Fibroblast of mammary gland (primary cell): ENCODE measurements around the gene CAPSL.

ENCODE experiments used
- DNase-seq: peaks from one replicate; pipeline ENCODE4 v3.0.0-alpha.2; 2010; ENCODE audit warnings: low read depth
- H3K4me3 ChIP-seq: 2 replicates; pipeline ENCODE4 v1.5.1; 2011; ENCODE audit warnings: low read depth, mild to moderate bottlenecking, low read length, moderate library complexity; ENCODE audit not compliant: control insufficient read depth
- CTCF ChIP-seq: conservative IDR thresholded peaks from 2 replicates; pipeline ENCODE4 v1.5.1; 2011; ENCODE audit warnings: low read depth, low read length, inconsistent platforms; ENCODE audit not compliant: control insufficient read depth, insufficient read depth

CAPSL gene

GRCh38 chr5:35919191-35919590, 19.2 kb downstream of the CAPSL start:
- TF ChIP-seq CTCF: no peak
- DNase-seq: peak; percentile 82
- no peak overlapping the region for H3K4me3 ChIP-seq

- no peak overlapping the region for H3K4me3 ChIP-seq
- no peak for DNase-seq
- TF ChIP-seq CTCF: no peak
These were observed 29.6 kb downstream of the CAPSL start for GRCh38 chr5:35908814-35909213.

GRCh38 chr5:35908228-35908627, 30.2 kb downstream of the CAPSL start:
- no peak for TF ChIP-seq CTCF
- no peak overlapping the region for H3K4me3 ChIP-seq

GRCh38 chr5:35904443-35905132, 33.8 kb downstream of the CAPSL start:
- no peak overlapping the region for H3K4me3 ChIP-seq
- no peak for TF ChIP-seq CTCF
- DNase-seq: no peak

More at GRCh38 chr5:35908228-35908627, 30.2 kb downstream of the CAPSL start:
- DNase-seq: no peak

GRCh38 chr5:35903631-35904203, 34.7 kb downstream of the CAPSL start:
- DNase-seq: no peak
- no peak overlapping the region for H3K4me3 ChIP-seq
- TF ChIP-seq CTCF: no peak

- peak; percentile 42 for DNase-seq
- TF ChIP-seq CTCF: no peak
- no peak overlapping the region for H3K4me3 ChIP-seq
These were observed 36.3 kb downstream of the CAPSL start for GRCh38 chr5:35902046-35902672.
